T-helper 2 cell (primary cell): ENCODE data around the gene MAN1A2.
A peak's percentile ranks its signal among the peaks of the same experiment; 100 is the strongest.

Experiments used
- DNase-seq, 5 experiments: peaks; one replicate each; pipeline versions ENCODE4 v3.0.0 to v3.0.0-alpha.2; 2012 to 2022

MAN1A2 gene

GRCh38 chr1:117362986-117363385, 4.3 kb upstream of the MAN1A2 start:
- DNase-seq, result no peak

GRCh38 chr1:117363571-117364048, 3.6 kb upstream of the MAN1A2 start:
- DNase-seq, result no peak

GRCh38 chr1:117364240-117364639, 3.0 kb upstream of the MAN1A2 start:
- no peak for DNase-seq

GRCh38 chr1:117365350-117366176, 1.7 kb upstream of the MAN1A2 start:
- DNase-seq, result no peak

- peak; percentile 61 to 85 (median 78) for DNase-seq
Observed at GRCh38 chr1:117366177-117367045, 838 bp upstream of the MAN1A2 start.

GRCh38 chr1:117368116-117369108, 1.2 kb downstream of the MAN1A2 start:
- DNase-seq, result peak in 1 of 5 experiments; percentile 58

GRCh38 chr1:117370071-117370470, 2.8 kb downstream of the MAN1A2 start:
- DNase-seq, result no peak

GRCh38 chr1:117370509-117370908, 3.3 kb downstream of the MAN1A2 start:
- no peak for DNase-seq

- DNase-seq, result no peak
Observed at GRCh38 chr1:117371441-117372151, 4.3 kb downstream of the MAN1A2 start.

GRCh38 chr1:117372863-117373412, 5.7 kb downstream of the MAN1A2 start:
- no peak for DNase-seq

GRCh38 chr1:117373932-117374331, 6.7 kb downstream of the MAN1A2 start:
- no peak for DNase-seq

- no peak for DNase-seq
Observed at GRCh38 chr1:117375327-117375726, 8.1 kb downstream of the MAN1A2 start.

- peak in 1 of 5 experiments; percentile 43 for DNase-seq
Observed at GRCh38 chr1:117387060-117387633, 19.9 kb downstream of the MAN1A2 start.

- DNase-seq, result peak in 1 of 5 experiments; percentile 3
Observed at GRCh38 chr1:117388328-117388727, 21.1 kb downstream of the MAN1A2 start.

GRCh38 chr1:117389284-117389683, 22.0 kb downstream of the MAN1A2 start:
- no peak for DNase-seq

- DNase-seq, result no peak
Observed at GRCh38 chr1:117389779-117390178, 22.5 kb downstream of the MAN1A2 start.

- DNase-seq, result no peak
Observed at GRCh38 chr1:117392771-117393170, 25.5 kb downstream of the MAN1A2 start.

GRCh38 chr1:117396074-117396473, 28.8 kb downstream of the MAN1A2 start:
- DNase-seq, result no peak

GRCh38 chr1:117396636-117397035, 29.4 kb downstream of the MAN1A2 start:
- no peak for DNase-seq

- DNase-seq, result no peak
Observed at GRCh38 chr1:117398957-117399356, 31.7 kb downstream of the MAN1A2 start.

- DNase-seq, result no peak
Observed at GRCh38 chr1:117401761-117402160, 34.5 kb downstream of the MAN1A2 start.
